Heart left ventricle (tissue), 16 donors: ENCODE results near the gene KRT38. TPM values are rescaled to one million over a fixed set of nuclear protein-coding genes. Genes with fewer than 3 reads are reported as not detected.
A peak's percentile ranks its signal among the peaks of the same experiment; 100 is the strongest.

Experiments
- ATAC-seq, 4 donors: fragments of 200-7000 bp; cut with Tn5 transposase; one replicate each; pipeline ENCODE4 v1.9.1; 2020 to 2022; ENCODE audit warnings: moderate library complexity in 4 of 4, mild to moderate bottlenecking in 3 of 4, moderate number of reproducible peaks in 1 of 4
- DNase-seq, 5 donors: peaks; one replicate each; pipeline ENCODE4 v3.0.0-alpha.2; 2020
- H3K27ac ChIP-seq, 12 donors: fragments of 200-600 bp; sonication (generic) in 4 of 12; one replicate each; pipeline versions ENCODE4 v1.5.0 to v1.8.0; 2016 to 2022; ENCODE audit warnings: mild to moderate bottlenecking in 2 of 12
- H3K27me3 ChIP-seq, 9 donors: fragments of 200-600 bp; sonication (generic) in 2 of 9; one replicate each; pipeline versions ENCODE4 v1.5.1 to v1.8.0; 2016 to 2022; ENCODE audit warnings: mild to moderate bottlenecking in 3 of 9
- H3K36me3 ChIP-seq, 9 donors: fragments of 200-600 bp; sonication (generic) in 2 of 9; one replicate each; pipeline versions ENCODE4 v1.5.0 to v1.8.0; 2018 to 2022; ENCODE audit warnings: mild to moderate bottlenecking in 2 of 9
- H3K4me1 ChIP-seq, 12 donors: fragments of 200-600 bp; sonication (generic) in 4 of 12; one replicate each; pipeline versions ENCODE4 v1.5.0 to v1.8.0; 2016 to 2022; ENCODE audit warnings: mild to moderate bottlenecking in 3 of 12
- H3K4me3 ChIP-seq, 12 donors: fragments of 200-600 bp; sonication (generic) in 4 of 12; one replicate each; pipeline versions ENCODE4 v1.5.0 to v1.8.0; 2017 to 2022; ENCODE audit warnings: mild to moderate bottlenecking in 9 of 12, moderate library complexity in 4 of 12
- H3K9me3 ChIP-seq, 12 donors: fragments of 200-600 bp; sonication (generic) in 4 of 12; one replicate each; pipeline versions ENCODE4 v1.5.0 to v1.8.0; 2016 to 2022; ENCODE audit warnings: mild to moderate bottlenecking in 1 of 12
- POLR2A ChIP-seq, 2 donors: fragments of 450-650 bp; IDR thresholded peaks; one replicate each; pipeline ENCODE4 v1.6.1; 2017; ENCODE audit warnings: antibody characterized with exemption in 2 of 2, mild to moderate bottlenecking in 2 of 2, moderate library complexity in 2 of 2
- WGBS, 4 donors: extraction: QIAGEN DNeasy Blood & Tissue Kit in 2 of 4; methylation state at CpG; one replicate each; pipeline versions ENCODE4 v1.1.5 to v1.1.7; 2013 to 2018; 5-methylcytosine and 5-hydroxymethylcytosine counted together
- intact Hi-C, 10 donors: fragments of 100-400 bp; cut with DNase I; formaldehyde crosslinking; loops; one replicate each; pipeline versions ENCODE4 v1.11.1 to v1.14.2; 2022
- long read RNA-seq, 3 donors: library from polyadenylated mRNA; unstranded; transcript quantifications; one replicate each; pipeline ENCODE4 v2.0.0, GENCODE V29; 2020 to 2021
- polyA plus RNA-seq, 2 donors: library from polyadenylated mRNA; stranded (reverse); fragments of 200-250 nt; gene quantifications; one replicate each; pipeline ENCODE4 v1.2.3, GENCODE V29; 2013
- total RNA-seq, 9 donors: library from RNA; depleted of rRNA in 2 of 9; stranded (reverse); fragments of >200 nt in 2 of 9; fragmentation: NEBNext Ultra II Directional in 3 of 9; extraction: Animal tissue kit (Norgen Biotek cat#: 25700) in 3 of 9; gene quantifications; one replicate each; pipeline versions ENCODE4 v1.1.0 to v1.2.4, GENCODE V29; 2016 to 2023
- TF ChIP-seq, protein P1 (sequence below), 12 donors: fragments of 200-600 bp; sonication (generic) in 4 of 12; IDR thresholded peaks; one replicate each; pipeline versions ENCODE4 v1.5.0 to v1.8.0; 2018 to 2022; ENCODE audit warnings: antibody characterized with exemption in 12 of 12, mild to moderate bottlenecking in 5 of 12
- donor health status: ischemic (EF 13 %, LVEDD 7.1; RV severe dilation, severe dysfunction).
- donor health status: healthy with polysubstance abuse.
- donor health status: DM: no; HTN: yes; CAD: no.
- donor health status: DM: no; HTN: no; CAD: no.
- donor health status: ischemic (EF 25% LVEDD 6.9; RV normal size, moderate dysfunction).
- donor health status: ischemic (EF 25% LVEDD 5.7; RV mildly dilated, moderate dysfunction).
- donor health status: healthy.
- donor health status: DM: yes; HTN: yes; CAD: no.
- donor health status: ischemic (EF 35%, LVEDD 5.7; RV mildly dilated, moderate dysfunction).
- donor health status: nonischemic (EF 11% LVEDD 7.7; RV severe dilation, severe dysfunction).
- donor health status: DM: yes; HTN: yes; CAD: no.
- donor health status: PGD.
- donor health status: ischemic (EF 29% LVEDD 5.4; RV normal size, mild dysfunction).
- donor health status: nonischemic (EF 23%, LVEDD 6.1; RV moderate dilation, normal function).

KRT38 gene
- total RNA-seq (not detected), polyA plus RNA-seq (not detected)
- long read RNA-seq, donor 1, result 0 reads
- long read RNA-seq, donor 2, result 0 reads
- long read RNA-seq, donor 3, result 0 reads

GRCh38 chr17:41440531-41441033 lies at the start of gene KRT38:
TSS of gene KRT38 (minus strand) at chr17:41440983. CDS start at chr17:41440921, 62 bp downstream.
- TF ChIP-seq, protein P1, sequence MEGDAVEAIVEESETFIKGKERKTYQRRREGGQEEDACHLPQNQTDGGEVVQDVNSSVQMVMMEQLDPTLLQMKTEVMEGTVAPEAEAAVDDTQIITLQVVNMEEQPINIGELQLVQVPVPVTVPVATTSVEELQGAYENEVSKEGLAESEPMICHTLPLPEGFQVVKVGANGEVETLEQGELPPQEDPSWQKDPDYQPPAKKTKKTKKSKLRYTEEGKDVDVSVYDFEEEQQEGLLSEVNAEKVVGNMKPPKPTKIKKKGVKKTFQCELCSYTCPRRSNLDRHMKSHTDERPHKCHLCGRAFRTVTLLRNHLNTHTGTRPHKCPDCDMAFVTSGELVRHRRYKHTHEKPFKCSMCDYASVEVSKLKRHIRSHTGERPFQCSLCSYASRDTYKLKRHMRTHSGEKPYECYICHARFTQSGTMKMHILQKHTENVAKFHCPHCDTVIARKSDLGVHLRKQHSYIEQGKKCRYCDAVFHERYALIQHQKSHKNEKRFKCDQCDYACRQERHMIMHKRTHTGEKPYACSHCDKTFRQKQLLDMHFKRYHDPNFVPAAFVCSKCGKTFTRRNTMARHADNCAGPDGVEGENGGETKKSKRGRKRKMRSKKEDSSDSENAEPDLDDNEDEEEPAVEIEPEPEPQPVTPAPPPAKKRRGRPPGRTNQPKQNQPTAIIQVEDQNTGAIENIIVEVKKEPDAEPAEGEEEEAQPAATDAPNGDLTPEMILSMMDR (IDR thresholded peaks at IDR 0.05), result no peak
- TF ChIP-seq POLR2A (IDR thresholded peaks at IDR 0.05), result no peak
- ATAC-seq, result no peak

DNA sequence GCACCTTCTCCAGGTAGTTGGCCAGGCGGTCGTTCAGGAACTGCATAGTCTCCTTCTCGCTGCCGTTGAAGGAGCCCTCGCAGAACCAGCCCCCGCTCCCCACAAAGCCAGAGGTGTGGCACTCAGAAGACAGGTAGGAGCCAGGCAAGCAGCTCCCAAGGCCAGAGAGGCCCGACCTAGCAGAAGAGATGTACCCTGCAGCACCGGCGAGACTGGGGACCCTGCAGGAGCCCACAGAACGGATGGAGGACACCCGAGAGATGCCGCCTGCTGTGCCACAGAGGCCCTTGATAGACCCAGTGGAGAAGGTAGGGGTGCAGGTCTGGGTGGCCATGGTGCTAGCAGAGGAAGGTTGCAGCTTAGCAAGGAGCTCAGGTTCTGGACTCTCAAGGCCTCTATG lies 48.7 kb upstream of the KRT38 start, which contains the start of gene KRT36:
Gene KRT36 (minus strand): TSS at position 380 of the 400 bp plus-strand sequence. CDS start 46 bp downstream, at position 334.
- H3K36me3 ChIP-seq, result no peaks in the 10 kb centered on the region
- TF ChIP-seq, protein P1 (IDR thresholded peaks at IDR 0.05), result no peak
- TF ChIP-seq POLR2A (IDR thresholded peaks at IDR 0.05), result no peak
- peaks cover 0 to 10% (median 1%) of the 10 kb centered on the region in 9 donors for H3K27me3 ChIP-seq
- intact Hi-C loops, result no loop called here
- H3K27ac ChIP-seq, result peak within 1 kb of the TSS in 1 of 12 donors; percentile 52
- DNase-seq (no peak), ATAC-seq (no peak)
- 91 to 96% (median 93%) methylated on average over 12 of the region's 12 CpGs for WGBS, 4 donors
- no peaks in the 10 kb centered on the region for H3K9me3 ChIP-seq
- no peak within 1 kb of the TSS for H3K4me3 ChIP-seq
- peaks cover 0 to 27% (median 0%) of the 10 kb centered on the region in 12 donors for H3K4me1 ChIP-seq

More at GRCh38 chr17:41440531-41441033, at the start of gene KRT38:
- Histone ChIP-seq H3K9me3 (no peaks in the 10 kb centered on the region), H3K27ac (no peak within 1 kb of the TSS), H3K27me3 (peaks cover 0 to 28% (median 4%) of the 10 kb centered on the region in 9 donors), H3K4me1 (no peaks in the 10 kb centered on the region), H3K36me3 (no peaks in the 10 kb centered on the region), H3K4me3 (no peak within 1 kb of the TSS)
- WGBS, 4 donors, result 90 to 94% (median 92%) methylated on average over 8 to 10 of the region's 10 CpGs
- intact Hi-C loops, result no loop called here
- no peak for DNase-seq

- ATAC-seq, result no peak
- Histone ChIP-seq H3K27me3 (peaks cover 0 to 17% (median 3%) of the 10 kb centered on the region in 9 donors), H3K36me3 (no peaks in the 10 kb centered on the region), H3K4me3 (no peak overlapping the region), H3K4me1 (peaks cover 0 to 11% (median 0%) of the 10 kb centered on the region in 12 donors), H3K9me3 (no peaks in the 10 kb centered on the region), H3K27ac (no peak overlapping the region)
- TF ChIP-seq POLR2A (IDR thresholded peaks at IDR 0.05), result no peak
- TF ChIP-seq, protein P1 (IDR thresholded peaks at IDR 0.05), result peak in 7 of 12 donors; percentile 6 to 38 (median 25)
- 48 to 59% (median 58%) methylated on average over 18 to 29 of the region's 29 CpGs for WGBS, 4 donors
- no peak for DNase-seq
- intact Hi-C loops, result no loop called here
Observed at GRCh38 chr17:41486809-41487530, 46.2 kb upstream of the KRT38 start.

DNA sequence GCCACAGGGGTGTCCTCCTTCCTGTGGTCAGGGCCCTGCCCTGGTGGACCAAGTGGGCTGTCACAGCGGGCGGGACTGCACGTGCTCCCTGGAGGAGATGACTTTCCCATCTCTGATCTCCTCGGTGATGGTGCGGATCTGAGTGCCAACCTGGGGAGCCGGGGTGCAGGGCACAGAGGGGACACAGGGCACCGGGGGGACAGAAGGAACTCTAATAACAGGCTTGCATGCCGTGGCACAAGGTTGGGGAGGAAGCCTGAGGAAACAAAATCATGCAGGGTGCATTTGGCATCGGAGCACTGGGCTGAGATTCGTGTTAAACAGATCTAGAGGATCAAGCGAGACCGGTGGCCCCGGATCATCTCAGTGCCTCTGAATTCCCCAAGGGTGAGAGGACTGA lies 45.5 kb upstream of the KRT38 start:
- Histone ChIP-seq H3K36me3 (no peaks in the 10 kb centered on the region), H3K9me3 (no peaks in the 10 kb centered on the region), H3K27ac (no peak overlapping the region), H3K4me3 (no peak overlapping the region), H3K4me1 (peaks cover 0 to 8% (median 0%) of the 10 kb centered on the region in 12 donors), H3K27me3 (peaks cover 0 to 17% (median 3%) of the 10 kb centered on the region in 9 donors)
- 87 to 91% (median 89%) methylated on average over 13 of the region's 13 CpGs for WGBS, 4 donors
- DNase-seq, result no peak
- TF ChIP-seq, protein P1 (IDR thresholded peaks at IDR 0.05), result no peak
- TF ChIP-seq POLR2A (IDR thresholded peaks at IDR 0.05), result no peak
- no peak for ATAC-seq
- intact Hi-C loops, result no loop called here
